HepG2 (cell line): ENCODE data around the gene DPEP1. TPM values are rescaled to one million over a fixed set of nuclear protein-coding genes. Genes with fewer than 3 reads are reported as not detected.

Experiments used
- EZH2 ChIP-seq: conservative IDR thresholded peaks from 2 replicates; pipeline ENCODE4 v1.6.1; 2012; ENCODE audit warnings: mild to moderate bottlenecking, low read depth, low read length, moderate library complexity
- HCFC1 ChIP-seq: fragments of 150-350 bp; IDR thresholded peaks from 2 replicates; pipeline ENCODE4 v1.6.1; 2014; ENCODE audit warnings: low read depth, low read length
- MAFG ChIP-seq: sonication (generic); formaldehyde crosslinking; IDR thresholded peaks from 2 replicates; pipeline ENCODE4 v1.5.1; 2020; ENCODE audit warnings: mild to moderate bottlenecking, missing genetic modification reagents
- NKX3-1 ChIP-seq: sonication (generic); formaldehyde crosslinking; IDR thresholded peaks from 2 replicates; pipeline ENCODE4 v1.5.0; 2020; ENCODE audit warnings: missing genetic modification reagents
- RARA ChIP-seq: IDR thresholded peaks from 2 replicates; pipeline ENCODE4 v1.6.1; 2016; ENCODE audit warnings: missing genetic modification reagents, missing compliant biosample characterization
- RFXANK ChIP-seq: IDR thresholded peaks from 2 replicates; pipeline ENCODE4 v1.6.1; 2016
- SALL1 ChIP-seq: sonication (generic); formaldehyde crosslinking; IDR thresholded peaks from 2 replicates; pipeline ENCODE4 v1.8.0; 2022; ENCODE audit warnings: mild to moderate bottlenecking, missing genetic modification reagents
- SAP130 ChIP-seq: IDR thresholded peaks from 2 replicates; pipeline ENCODE4 v1.6.1; 2016; ENCODE audit warnings: low read depth
- TMF1 ChIP-seq: sonication (generic); formaldehyde crosslinking; IDR thresholded peaks from 2 replicates; pipeline ENCODE4 v1.8.1; 2022; ENCODE audit warnings: low read depth, missing genetic modification reagents
- ZFP41 ChIP-seq: sonication (generic); formaldehyde crosslinking; IDR thresholded peaks from 2 replicates; pipeline ENCODE4 v1.4.0; 2020; ENCODE audit warnings: mild to moderate bottlenecking, missing genetic modification reagents, borderline replicate concordance
- ZNF230 ChIP-seq: sonication (generic); formaldehyde crosslinking; IDR thresholded peaks from 2 replicates; pipeline ENCODE4 v1.4.0; 2020; ENCODE audit warnings: mild to moderate bottlenecking, missing genetic modification reagents
- ZNF451 ChIP-seq: sonication (generic); formaldehyde crosslinking; IDR thresholded peaks from 2 replicates; pipeline ENCODE4 v1.5.0; 2020; ENCODE audit warnings: mild to moderate bottlenecking, missing genetic modification reagents
- polyA plus RNA-seq, 8 experiments: library from polyadenylated mRNA; depleted of rRNA in 3 of 8; stranded (reverse) in 7 of 8; unstranded in 1 of 8; fragments of >200 nt; fragmentation: Illumina TruSeq in 4 of 8; extraction: Trizol in 4 of 8; gene quantifications; 2 replicates each; pipeline versions ENCODE4 v1.2.1 to v1.2.3, GENCODE V29; 2011 to 2016; ENCODE audit warnings: low read depth in 4 of 8, missing spikeins in 1 of 8, mixed read lengths in 1 of 8; ENCODE audit not compliant: insufficient read depth in 1 of 8
- total RNA-seq, 5 experiments: library from RNA; depleted of rRNA; stranded (reverse); fragments of >200 nt; fragmentation: Illumina TruSeq; extraction: Trizol; gene quantifications; 2 replicates each; pipeline ENCODE4 v1.2.3, GENCODE V29; 2016; ENCODE audit warnings: low read depth in 1 of 5
- TF ChIP-seq, protein P1 (sequence below): sonication (generic); formaldehyde crosslinking; IDR thresholded peaks from 2 replicates; pipeline ENCODE4 v1.5.1; 2020; ENCODE audit warnings: missing genetic modification reagents, mild to moderate bottlenecking, borderline replicate concordance
- TF ChIP-seq, protein P2 (sequence below): sonication (generic); formaldehyde crosslinking; IDR thresholded peaks from 2 replicates; pipeline ENCODE4 v1.4.0; 2020; ENCODE audit warnings: missing genetic modification reagents
- TF ChIP-seq, protein P3 (sequence below): sonication (generic); formaldehyde crosslinking; IDR thresholded peaks from 2 replicates; pipeline ENCODE4 v1.5.0; 2020; ENCODE audit warnings: mild to moderate bottlenecking, low read depth, missing genetic modification reagents, borderline replicate concordance
- TF ChIP-seq, protein P4 (sequence below): IDR thresholded peaks from 2 replicates; pipeline ENCODE4 v1.6.1; 2012; ENCODE audit warnings: low read depth, low read length, improper control_type of control experiment
- TF ChIP-seq, protein P5 (sequence below): sonication (generic); formaldehyde crosslinking; IDR thresholded peaks from 2 replicates; pipeline ENCODE4 v1.9.0; 2021; ENCODE audit warnings: missing genetic modification reagents, borderline replicate concordance
- TF ChIP-seq, protein P6 (sequence below): IDR thresholded peaks from 2 replicates; pipeline ENCODE4 v1.6.1; 2016; ENCODE audit warnings: low read depth, missing genetic modification reagents, missing compliant biosample characterization

DPEP1 gene
- total and polyA plus RNA-seq, 2 of the 13 experiments (the other 11 are each of a cell fraction or from before 2014, with no cell fraction given) = 37.6 to 52.2 TPM

DNA sequence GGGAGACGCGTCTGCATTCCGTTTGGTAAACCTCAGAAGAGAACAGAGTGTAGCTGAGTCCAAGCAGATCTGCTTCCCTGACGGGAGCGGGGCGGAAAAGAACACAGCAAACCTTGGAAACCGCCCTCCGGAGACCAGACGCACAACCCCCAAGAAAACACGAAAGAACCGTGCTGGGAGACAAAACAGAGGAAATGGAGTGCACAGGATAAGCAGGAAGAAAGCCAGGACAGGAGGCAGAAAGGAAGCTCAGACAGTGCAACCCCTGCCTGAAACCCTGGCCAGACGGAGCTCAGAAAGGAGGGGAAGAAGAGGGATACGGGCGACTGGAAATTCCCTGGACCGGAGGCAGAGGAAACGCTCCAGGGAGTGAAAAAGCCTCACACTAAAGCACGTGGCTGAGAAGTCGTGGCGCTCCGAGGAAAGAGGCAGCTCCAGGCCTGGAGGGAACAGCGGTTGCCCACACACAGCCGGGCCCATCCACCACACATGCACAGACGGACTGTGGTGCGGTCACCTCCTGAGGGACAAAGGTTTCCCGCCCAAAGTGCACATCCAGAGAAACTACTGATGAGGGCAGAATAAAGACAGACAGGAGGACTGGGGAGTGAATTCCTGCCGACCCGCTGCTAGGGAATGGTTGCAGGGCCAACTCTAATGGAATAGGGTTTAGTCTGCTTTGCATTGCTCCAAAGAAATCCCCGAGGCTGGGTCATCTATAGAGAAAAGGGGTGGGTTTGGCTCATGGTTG is 10.2 kb downstream of the DPEP1 start (continued):
- TF ChIP-seq, protein P1, sequence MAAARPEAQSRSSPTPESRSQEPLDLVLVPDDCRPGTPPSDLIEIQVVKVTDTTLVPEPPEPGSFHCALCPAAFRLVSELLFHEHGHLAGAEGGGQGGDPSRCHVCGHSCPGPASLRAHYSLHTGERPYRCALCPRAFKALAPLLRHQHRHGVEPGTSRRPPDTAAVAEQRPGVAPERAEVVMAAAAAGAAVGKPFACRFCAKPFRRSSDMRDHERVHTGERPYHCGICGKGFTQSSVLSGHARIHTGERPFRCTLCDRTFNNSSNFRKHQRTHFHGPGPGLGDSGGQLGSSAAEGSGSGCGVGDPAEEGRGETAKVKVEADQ (CRISPR knock-in tag) = peak; percentile 86
- TF ChIP-seq SAP130 (CRISPR knock-in tag) (peak; percentile 51; the same call in 1 of the 2 replicates), MAFG (CRISPR knock-in tag) (no peak), NKX3-1 (CRISPR knock-in tag) (no peak), EZH2 (no peak), ZFP41 (CRISPR knock-in tag) (no peak; the same call in 1 of the 2 replicates), RFXANK (CRISPR knock-in tag) (no peak), HCFC1 (0 out of 2 replicates have a peak, but pooled peaks have one; percentile 10), TMF1 (CRISPR knock-in tag) (0 out of 2 replicates have a peak, but pooled peaks have one; percentile 30), ZNF451 (CRISPR knock-in tag) (0 out of 2 replicates have a peak, but pooled peaks have one; percentile 47), ZNF230 (CRISPR knock-in tag) (no peak), RARA (0 out of 2 replicates have a peak, but pooled peaks have one; percentile 5), SALL1 (CRISPR knock-in tag) (peak; percentile 54)
- TF ChIP-seq, protein P2, sequence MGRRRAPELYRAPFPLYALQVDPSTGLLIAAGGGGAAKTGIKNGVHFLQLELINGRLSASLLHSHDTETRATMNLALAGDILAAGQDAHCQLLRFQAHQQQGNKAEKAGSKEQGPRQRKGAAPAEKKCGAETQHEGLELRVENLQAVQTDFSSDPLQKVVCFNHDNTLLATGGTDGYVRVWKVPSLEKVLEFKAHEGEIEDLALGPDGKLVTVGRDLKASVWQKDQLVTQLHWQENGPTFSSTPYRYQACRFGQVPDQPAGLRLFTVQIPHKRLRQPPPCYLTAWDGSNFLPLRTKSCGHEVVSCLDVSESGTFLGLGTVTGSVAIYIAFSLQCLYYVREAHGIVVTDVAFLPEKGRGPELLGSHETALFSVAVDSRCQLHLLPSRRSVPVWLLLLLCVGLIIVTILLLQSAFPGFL (CRISPR knock-in tag) = no peak
- TF ChIP-seq, protein P3, sequence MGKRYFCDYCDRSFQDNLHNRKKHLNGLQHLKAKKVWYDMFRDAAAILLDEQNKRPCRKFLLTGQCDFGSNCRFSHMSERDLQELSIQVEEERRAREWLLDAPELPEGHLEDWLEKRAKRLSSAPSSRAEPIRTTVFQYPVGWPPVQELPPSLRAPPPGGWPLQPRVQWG (CRISPR knock-in tag) = no peak
- TF ChIP-seq, protein P4, sequence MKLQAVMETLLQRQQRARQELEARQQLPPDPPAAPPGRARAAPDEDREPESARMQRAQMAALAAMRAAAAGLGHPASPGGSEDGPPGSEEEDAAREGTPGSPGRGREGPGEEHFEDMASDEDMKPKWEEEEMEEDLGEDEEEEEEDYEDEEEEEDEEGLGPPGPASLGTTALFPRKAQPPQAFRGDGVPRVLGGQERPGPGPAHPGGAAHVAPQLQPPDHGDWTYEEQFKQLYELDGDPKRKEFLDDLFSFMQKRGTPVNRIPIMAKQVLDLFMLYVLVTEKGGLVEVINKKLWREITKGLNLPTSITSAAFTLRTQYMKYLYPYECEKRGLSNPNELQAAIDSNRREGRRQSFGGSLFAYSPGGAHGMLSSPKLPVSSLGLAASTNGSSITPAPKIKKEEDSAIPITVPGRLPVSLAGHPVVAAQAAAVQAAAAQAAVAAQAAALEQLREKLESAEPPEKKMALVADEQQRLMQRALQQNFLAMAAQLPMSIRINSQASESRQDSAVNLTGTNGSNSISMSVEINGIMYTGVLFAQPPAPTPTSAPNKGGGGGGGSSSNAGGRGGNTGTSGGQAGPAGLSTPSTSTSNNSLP = no peak
- TF ChIP-seq, protein P5, sequence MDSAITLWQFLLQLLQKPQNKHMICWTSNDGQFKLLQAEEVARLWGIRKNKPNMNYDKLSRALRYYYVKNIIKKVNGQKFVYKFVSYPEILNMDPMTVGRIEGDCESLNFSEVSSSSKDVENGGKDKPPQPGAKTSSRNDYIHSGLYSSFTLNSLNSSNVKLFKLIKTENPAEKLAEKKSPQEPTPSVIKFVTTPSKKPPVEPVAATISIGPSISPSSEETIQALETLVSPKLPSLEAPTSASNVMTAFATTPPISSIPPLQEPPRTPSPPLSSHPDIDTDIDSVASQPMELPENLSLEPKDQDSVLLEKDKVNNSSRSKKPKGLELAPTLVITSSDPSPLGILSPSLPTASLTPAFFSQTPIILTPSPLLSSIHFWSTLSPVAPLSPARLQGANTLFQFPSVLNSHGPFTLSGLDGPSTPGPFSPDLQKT (CRISPR knock-in tag) = no peak
- TF ChIP-seq, protein P6, sequence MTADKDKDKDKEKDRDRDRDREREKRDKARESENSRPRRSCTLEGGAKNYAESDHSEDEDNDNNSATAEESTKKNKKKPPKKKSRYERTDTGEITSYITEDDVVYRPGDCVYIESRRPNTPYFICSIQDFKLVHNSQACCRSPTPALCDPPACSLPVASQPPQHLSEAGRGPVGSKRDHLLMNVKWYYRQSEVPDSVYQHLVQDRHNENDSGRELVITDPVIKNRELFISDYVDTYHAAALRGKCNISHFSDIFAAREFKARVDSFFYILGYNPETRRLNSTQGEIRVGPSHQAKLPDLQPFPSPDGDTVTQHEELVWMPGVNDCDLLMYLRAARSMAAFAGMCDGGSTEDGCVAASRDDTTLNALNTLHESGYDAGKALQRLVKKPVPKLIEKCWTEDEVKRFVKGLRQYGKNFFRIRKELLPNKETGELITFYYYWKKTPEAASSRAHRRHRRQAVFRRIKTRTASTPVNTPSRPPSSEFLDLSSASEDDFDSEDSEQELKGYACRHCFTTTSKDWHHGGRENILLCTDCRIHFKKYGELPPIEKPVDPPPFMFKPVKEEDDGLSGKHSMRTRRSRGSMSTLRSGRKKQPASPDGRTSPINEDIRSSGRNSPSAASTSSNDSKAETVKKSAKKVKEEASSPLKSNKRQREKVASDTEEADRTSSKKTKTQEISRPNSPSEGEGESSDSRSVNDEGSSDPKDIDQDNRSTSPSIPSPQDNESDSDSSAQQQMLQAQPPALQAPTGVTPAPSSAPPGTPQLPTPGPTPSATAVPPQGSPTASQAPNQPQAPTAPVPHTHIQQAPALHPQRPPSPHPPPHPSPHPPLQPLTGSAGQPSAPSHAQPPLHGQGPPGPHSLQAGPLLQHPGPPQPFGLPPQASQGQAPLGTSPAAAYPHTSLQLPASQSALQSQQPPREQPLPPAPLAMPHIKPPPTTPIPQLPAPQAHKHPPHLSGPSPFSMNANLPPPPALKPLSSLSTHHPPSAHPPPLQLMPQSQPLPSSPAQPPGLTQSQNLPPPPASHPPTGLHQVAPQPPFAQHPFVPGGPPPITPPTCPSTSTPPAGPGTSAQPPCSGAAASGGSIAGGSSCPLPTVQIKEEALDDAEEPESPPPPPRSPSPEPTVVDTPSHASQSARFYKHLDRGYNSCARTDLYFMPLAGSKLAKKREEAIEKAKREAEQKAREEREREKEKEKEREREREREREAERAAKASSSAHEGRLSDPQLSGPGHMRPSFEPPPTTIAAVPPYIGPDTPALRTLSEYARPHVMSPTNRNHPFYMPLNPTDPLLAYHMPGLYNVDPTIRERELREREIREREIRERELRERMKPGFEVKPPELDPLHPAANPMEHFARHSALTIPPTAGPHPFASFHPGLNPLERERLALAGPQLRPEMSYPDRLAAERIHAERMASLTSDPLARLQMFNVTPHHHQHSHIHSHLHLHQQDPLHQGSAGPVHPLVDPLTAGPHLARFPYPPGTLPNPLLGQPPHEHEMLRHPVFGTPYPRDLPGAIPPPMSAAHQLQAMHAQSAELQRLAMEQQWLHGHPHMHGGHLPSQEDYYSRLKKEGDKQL (CRISPR knock-in tag) = no peak
